Stimulated activated CD8-positive, alpha-beta memory T cell treated with anti-CD3 and anti-CD28 coated beads, Interleukin-15, amount 100 ng/mL, for 1 hour (primary cell): ENCODE measurements around the gene BAIAP2.

ENCODE experiments used
- DNase-seq: peaks from one replicate; pipeline ENCODE4 v3.0.0-alpha.2; 2020; ENCODE audit warnings: low read depth

Gene BAIAP2

GRCh38 chr17:81052199-81052997 lies 17.4 kb downstream of the BAIAP2 start:
- no peak for DNase-seq

GRCh38 chr17:81053041-81053970 lies 18.4 kb downstream of the BAIAP2 start:
- DNase-seq = no peak

GRCh38 chr17:81054308-81054707 lies 19.4 kb downstream of the BAIAP2 start:
- DNase-seq = no peak

GRCh38 chr17:81054881-81055370 lies 20.0 kb downstream of the BAIAP2 start:
- no peak for DNase-seq

GRCh38 chr17:81056312-81056711 lies 21.4 kb downstream of the BAIAP2 start:
- DNase-seq = no peak

- DNase-seq = no peak
These were observed 22.3 kb downstream of the BAIAP2 start for GRCh38 chr17:81057079-81057730.

GRCh38 chr17:81057777-81058176 lies 22.8 kb downstream of the BAIAP2 start:
- DNase-seq = no peak

- no peak for DNase-seq
These were observed 23.4 kb downstream of the BAIAP2 start for GRCh38 chr17:81058263-81058871.

- no peak for DNase-seq
These were observed 24.1 kb downstream of the BAIAP2 start for GRCh38 chr17:81059026-81059425.

- no peak for DNase-seq
These were observed 25.5 kb downstream of the BAIAP2 start for GRCh38 chr17:81060416-81060815.

GRCh38 chr17:81061027-81061735 lies 26.2 kb downstream of the BAIAP2 start:
- no peak for DNase-seq

GRCh38 chr17:81062014-81062780 lies 27.2 kb downstream of the BAIAP2 start:
- no peak for DNase-seq

- DNase-seq = no peak
These were observed 28.4 kb downstream of the BAIAP2 start for GRCh38 chr17:81063106-81064093.

- no peak for DNase-seq
These were observed 29.9 kb downstream of the BAIAP2 start for GRCh38 chr17:81064678-81065475.

- DNase-seq = no peak
These were observed 30.5 kb downstream of the BAIAP2 start for GRCh38 chr17:81065500-81065899.

GRCh38 chr17:81066072-81066471 lies 31.1 kb downstream of the BAIAP2 start:
- DNase-seq = no peak

- DNase-seq = no peak
These were observed 31.9 kb downstream of the BAIAP2 start for GRCh38 chr17:81066771-81067315.

- DNase-seq = no peak
These were observed 32.5 kb downstream of the BAIAP2 start for GRCh38 chr17:81067391-81067811.
